ENCODE results near the gene SEC24D.

The SEC24D gene

GRCh38 chr4:118760493-118760892, 75.4 kb downstream of the SEC24D start:
- TF ChIP-seq CTCF (IDR thresholded peaks at IDR 0.05; ENCODE audit: insufficient read depth, low read depth, low read length, missing control alignments) = no peak
- no peak overlapping the region for H3K4me3 ChIP-seq (ENCODE audit: low read depth, low read length)
- DNase-seq (ENCODE audit: low read depth) = peak; percentile 58

DNA sequence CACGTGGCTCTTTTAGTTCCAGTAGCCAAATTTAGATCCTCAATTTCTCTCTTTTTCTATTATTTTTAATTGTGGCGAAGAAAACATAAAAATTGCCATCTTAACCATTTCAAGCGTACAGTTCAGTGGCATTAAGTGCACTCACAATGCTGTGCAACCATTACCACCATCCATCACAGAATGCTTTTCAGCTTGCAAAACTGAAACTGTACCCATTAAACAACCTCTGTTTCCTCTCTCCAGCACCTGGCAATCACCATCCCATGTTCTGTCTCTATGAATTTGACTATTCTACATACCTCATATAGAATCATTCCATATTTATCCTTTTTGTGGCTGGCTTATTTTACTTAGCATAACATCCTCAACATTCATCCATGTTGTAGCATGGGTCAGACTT, 75.8 kb downstream of the SEC24D start:
- no peak for TF ChIP-seq CTCF (IDR thresholded peaks at IDR 0.05; ENCODE audit: insufficient read depth, low read depth, low read length, missing control alignments)
- no peak overlapping the region for H3K4me3 ChIP-seq (ENCODE audit: low read depth, low read length)
- peak; percentile 21 for DNase-seq (ENCODE audit: low read depth)

DNA sequence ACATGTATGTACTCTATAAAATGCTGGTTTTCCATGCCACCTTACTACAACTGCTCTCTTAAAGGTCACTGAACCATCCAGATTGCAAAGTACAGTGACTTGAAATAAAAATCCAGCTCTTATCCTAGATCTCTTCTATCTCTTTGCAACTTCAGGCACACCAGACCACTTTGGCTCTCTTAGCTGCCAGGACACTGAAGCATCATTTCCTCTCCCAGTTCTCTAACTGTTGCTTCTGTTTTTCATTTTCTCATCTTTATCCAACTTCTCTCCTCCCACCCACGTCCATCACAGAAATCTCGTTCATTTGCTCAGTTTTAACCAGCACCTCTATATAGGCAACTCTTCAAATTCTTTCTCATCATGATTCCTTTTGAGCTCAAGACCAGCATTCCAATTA, 76.4 kb downstream of the SEC24D start:
- no peak overlapping the region for H3K4me3 ChIP-seq (ENCODE audit: low read depth, low read length)
- DNase-seq (ENCODE audit: low read depth) = no peak
- no peak for TF ChIP-seq CTCF (IDR thresholded peaks at IDR 0.05; ENCODE audit: insufficient read depth, low read depth, low read length, missing control alignments)

DNA sequence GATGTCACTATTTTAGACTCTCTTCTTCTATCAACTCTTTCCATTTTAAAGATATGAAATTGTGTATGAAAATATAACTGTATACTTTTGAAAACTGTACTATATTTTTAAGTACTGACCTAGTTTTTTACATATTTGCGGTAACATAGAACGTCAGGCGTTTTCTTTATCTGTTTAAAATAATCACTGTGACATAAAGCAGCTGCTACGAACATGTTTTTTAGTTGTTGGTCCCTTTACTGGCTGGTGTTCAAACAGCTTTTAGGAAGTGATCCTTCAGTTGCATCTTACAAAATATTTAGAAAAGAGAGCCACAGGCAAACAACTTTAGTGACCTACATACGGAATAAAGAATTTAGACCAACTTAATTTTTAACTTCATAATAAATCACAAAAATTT, 77.6 kb downstream of the SEC24D start:
- DNase-seq (ENCODE audit: low read depth) = no peak
- no peak for TF ChIP-seq CTCF (IDR thresholded peaks at IDR 0.05; ENCODE audit: insufficient read depth, low read depth, low read length, missing control alignments)
- no peak overlapping the region for H3K4me3 ChIP-seq (ENCODE audit: low read depth, low read length)

DNA sequence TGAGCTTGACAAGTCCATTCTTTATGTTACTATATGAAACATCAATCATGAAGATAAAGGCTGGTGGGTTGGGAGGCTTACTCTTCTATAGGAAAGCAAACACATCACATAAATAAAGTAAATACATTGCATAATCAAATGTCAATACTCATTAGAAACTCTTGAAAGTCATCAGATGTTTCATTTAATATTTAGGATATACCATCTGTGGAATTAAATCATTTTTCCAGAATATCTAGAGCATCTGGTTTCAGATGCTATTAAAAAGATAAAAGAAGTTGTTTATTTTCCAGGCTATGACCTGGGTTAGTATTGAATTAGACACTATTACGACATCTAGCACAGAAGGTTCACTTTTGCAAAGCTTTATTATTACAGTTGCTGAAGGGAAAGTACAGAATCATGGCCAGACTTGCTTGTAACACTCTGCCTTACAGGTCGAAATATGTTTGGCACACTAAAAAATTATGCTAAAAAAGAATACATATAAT, 78.1 kb downstream of the SEC24D start:
- TF ChIP-seq CTCF (IDR thresholded peaks at IDR 0.05; ENCODE audit: insufficient read depth, low read depth, low read length, missing control alignments) = no peak
- H3K4me3 ChIP-seq (ENCODE audit: low read depth, low read length) = no peak overlapping the region
- DNase-seq (ENCODE audit: low read depth) = no peak

DNA sequence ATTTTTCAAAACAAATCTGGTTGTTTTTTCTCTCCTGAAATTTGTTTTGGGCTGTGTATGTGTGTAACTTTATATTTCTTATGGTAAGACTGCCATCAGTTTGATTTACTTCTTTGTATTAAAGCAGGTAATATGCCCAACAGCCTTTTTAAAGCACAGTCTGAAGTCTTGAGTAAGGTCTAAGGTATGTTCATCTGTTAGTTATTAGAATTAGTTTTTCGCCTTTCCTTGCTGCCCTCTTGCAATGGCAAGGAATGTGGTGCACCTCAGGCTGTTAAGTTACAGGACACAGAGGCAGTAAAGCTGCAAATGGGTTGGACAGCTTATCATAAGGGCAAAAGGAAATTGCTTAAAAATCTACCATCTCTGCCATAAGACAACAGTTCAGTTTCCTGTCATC, 79.0 kb downstream of the SEC24D start:
- no peak overlapping the region for H3K4me3 ChIP-seq (ENCODE audit: low read depth, low read length)
- TF ChIP-seq CTCF (IDR thresholded peaks at IDR 0.05; ENCODE audit: insufficient read depth, low read depth, low read length, missing control alignments) = no peak
- no peak for DNase-seq (ENCODE audit: low read depth)

- no peak for TF ChIP-seq CTCF (IDR thresholded peaks at IDR 0.05; ENCODE audit: insufficient read depth, low read depth, low read length, missing control alignments)
- DNase-seq (ENCODE audit: low read depth) = no peak
- no peak overlapping the region for H3K4me3 ChIP-seq (ENCODE audit: low read depth, low read length)
Observed at GRCh38 chr4:118756429-118756828, 79.5 kb downstream of the SEC24D start.
